OCI-LY1 (cell line): ENCODE data around the gene MTUS2.

Experiments
- EZH2 ChIP-seq: fragments of 200-600 bp; sonication (generic), shearing (Covaris generic); IDR thresholded peaks from 2 replicates; pipeline ENCODE4 v1.8.0; 2017; ENCODE audit warnings: borderline replicate concordance, mixed run types, mild to moderate bottlenecking, antibody characterized with exemption, low read length, moderate library complexity, mixed read lengths
- TF ChIP-seq, protein P1 (sequence below): fragments of 200-600 bp; sonication (generic), shearing (Covaris generic); IDR thresholded peaks from 2 replicates; pipeline ENCODE4 v1.5.1; 2017; ENCODE audit warnings: mild to moderate bottlenecking, antibody characterized with exemption, low read length, moderate library complexity, mixed read lengths

DNA sequence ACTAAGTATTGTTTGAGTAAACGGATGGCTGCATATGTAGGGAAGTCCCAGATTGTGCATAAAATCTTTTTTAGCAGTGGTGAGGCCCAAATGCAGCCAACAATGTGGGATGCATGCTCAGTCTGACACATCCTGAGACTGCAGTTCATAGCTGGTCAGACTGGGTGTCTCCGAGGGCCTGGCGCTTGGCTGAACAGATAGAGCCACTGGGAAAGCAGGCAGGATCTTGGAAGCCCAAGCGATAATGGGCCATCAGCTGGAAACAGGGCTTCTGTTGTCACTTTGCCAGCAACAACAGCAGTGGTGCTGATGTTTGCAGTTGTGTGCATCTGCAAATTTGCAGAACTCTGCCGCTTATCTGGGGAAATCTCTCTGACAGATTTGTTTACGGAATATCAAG, 36.1 kb downstream of the MTUS2 start:
- no peak for TF ChIP-seq EZH2
- TF ChIP-seq, protein P1, sequence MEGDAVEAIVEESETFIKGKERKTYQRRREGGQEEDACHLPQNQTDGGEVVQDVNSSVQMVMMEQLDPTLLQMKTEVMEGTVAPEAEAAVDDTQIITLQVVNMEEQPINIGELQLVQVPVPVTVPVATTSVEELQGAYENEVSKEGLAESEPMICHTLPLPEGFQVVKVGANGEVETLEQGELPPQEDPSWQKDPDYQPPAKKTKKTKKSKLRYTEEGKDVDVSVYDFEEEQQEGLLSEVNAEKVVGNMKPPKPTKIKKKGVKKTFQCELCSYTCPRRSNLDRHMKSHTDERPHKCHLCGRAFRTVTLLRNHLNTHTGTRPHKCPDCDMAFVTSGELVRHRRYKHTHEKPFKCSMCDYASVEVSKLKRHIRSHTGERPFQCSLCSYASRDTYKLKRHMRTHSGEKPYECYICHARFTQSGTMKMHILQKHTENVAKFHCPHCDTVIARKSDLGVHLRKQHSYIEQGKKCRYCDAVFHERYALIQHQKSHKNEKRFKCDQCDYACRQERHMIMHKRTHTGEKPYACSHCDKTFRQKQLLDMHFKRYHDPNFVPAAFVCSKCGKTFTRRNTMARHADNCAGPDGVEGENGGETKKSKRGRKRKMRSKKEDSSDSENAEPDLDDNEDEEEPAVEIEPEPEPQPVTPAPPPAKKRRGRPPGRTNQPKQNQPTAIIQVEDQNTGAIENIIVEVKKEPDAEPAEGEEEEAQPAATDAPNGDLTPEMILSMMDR, result no peak
